HepG2 (cell line): ENCODE measurements around the gene KLF13. TPM values are rescaled to one million over a fixed set of nuclear protein-coding genes. Genes with fewer than 3 reads are reported as not detected.

Experiments used
- AGO1 ChIP-seq: fragments of 200-400 bp; formaldehyde crosslinking; IDR thresholded peaks from 2 replicates; pipeline ENCODE4 v1.6.1; 2017; ENCODE audit warnings: mild to moderate bottlenecking, low read depth, low read length, moderate library complexity; ENCODE audit not compliant: poor library complexity, severe bottlenecking
- ARHGAP35 ChIP-seq: sonication (generic); formaldehyde crosslinking; IDR thresholded peaks from 2 replicates; pipeline ENCODE4 v1.9.0; 2022; ENCODE audit warnings: mild to moderate bottlenecking, inconsistent platforms, moderate library complexity, missing genetic modification reagents, borderline replicate concordance
- ATF7 ChIP-seq, 2 experiments: fragments of 450-650 bp in 1 of 2; sonication (generic) in 1 of 2; formaldehyde crosslinking in 1 of 2; IDR thresholded peaks; 2 replicates each; pipeline versions ENCODE4 v1.4.0 to v1.6.1; 2016 to 2020; ENCODE audit warnings: antibody characterized with exemption in 1 of 2, mild to moderate bottlenecking in 1 of 2, missing genetic modification reagents in 1 of 2
- CHCHD3 ChIP-seq: sonication (generic); formaldehyde crosslinking; IDR thresholded peaks from 2 replicates; pipeline ENCODE4 v1.8.0; 2022; ENCODE audit warnings: mild to moderate bottlenecking, missing genetic modification reagents, moderate library complexity
- EP300 ChIP-seq, 3 experiments: sonication (generic) in 1 of 3; formaldehyde crosslinking in 1 of 3; IDR thresholded peaks; 2 replicates each; pipeline versions ENCODE4 v1.5.1 to v1.6.1; 2011 to 2020; ENCODE audit warnings: low read depth in 2 of 3, low read length in 2 of 3, borderline replicate concordance in 1 of 3, improper control_type of control experiment in 1 of 3, mild to moderate bottlenecking in 1 of 3, missing genetic modification reagents in 1 of 3, moderate library complexity in 1 of 3
- GPN1 ChIP-seq: sonication (generic); formaldehyde crosslinking; IDR thresholded peaks from 2 replicates; pipeline ENCODE4 v1.5.1; 2020; ENCODE audit warnings: missing genetic modification reagents, borderline replicate concordance
- PLRG1 ChIP-seq: fragments of 450-650 bp; conservative IDR thresholded peaks from 2 replicates; pipeline ENCODE4 v1.6.1; 2016
- SUZ12 ChIP-seq: fragments of 150-350 bp; IDR thresholded peaks from 2 replicates; pipeline ENCODE4 v1.6.1; 2014; ENCODE audit warnings: low read depth, low read length
- TARDBP ChIP-seq: sonication (generic); formaldehyde crosslinking; IDR thresholded peaks from 2 replicates; pipeline ENCODE4 v1.8.0; 2022; ENCODE audit warnings: mild to moderate bottlenecking, missing genetic modification reagents
- YEATS2 ChIP-seq: sonication (generic); formaldehyde crosslinking; IDR thresholded peaks from 2 replicates; pipeline ENCODE4 v1.4.0; 2020; ENCODE audit warnings: missing genetic modification reagents, borderline replicate concordance
- YY1 ChIP-seq: IDR thresholded peaks from 2 replicates; pipeline ENCODE4 v1.6.1; 2011; ENCODE audit warnings: low read length, low read depth, moderate library complexity, mild to moderate bottlenecking; ENCODE audit not compliant: insufficient read depth, insufficient replicate concordance
- ZBTB7B ChIP-seq: sonication (generic); formaldehyde crosslinking; IDR thresholded peaks from 2 replicates; pipeline ENCODE4 v1.4.0; 2020; ENCODE audit warnings: missing genetic modification reagents
- ZFP37 ChIP-seq: sonication (generic); formaldehyde crosslinking; IDR thresholded peaks from 2 replicates; pipeline ENCODE4 v1.4.0; 2020; ENCODE audit warnings: missing genetic modification reagents, borderline replicate concordance
- ZNF331 ChIP-seq: sonication (generic); formaldehyde crosslinking; IDR thresholded peaks from 2 replicates; pipeline ENCODE4 v1.4.0; 2020; ENCODE audit warnings: missing genetic modification reagents
- ZNF549 ChIP-seq: sonication (generic); formaldehyde crosslinking; IDR thresholded peaks from 2 replicates; pipeline ENCODE4 v1.5.0; 2020; ENCODE audit warnings: missing genetic modification reagents
- ZNF605 ChIP-seq: sonication (generic); formaldehyde crosslinking; IDR thresholded peaks from 2 replicates; pipeline ENCODE4 v1.8.0; 2022; ENCODE audit warnings: mild to moderate bottlenecking, missing genetic modification reagents
- ZNF737 ChIP-seq: sonication (generic); formaldehyde crosslinking; IDR thresholded peaks from 2 replicates; pipeline ENCODE4 v1.5.0; 2020; ENCODE audit warnings: missing genetic modification reagents, mild to moderate bottlenecking, borderline replicate concordance
- polyA plus RNA-seq, 8 experiments: library from polyadenylated mRNA; depleted of rRNA in 3 of 8; stranded (reverse) in 7 of 8; unstranded in 1 of 8; fragments of >200 nt; fragmentation: Illumina TruSeq in 4 of 8; extraction: Trizol in 4 of 8; gene quantifications; 2 replicates each; pipeline versions ENCODE4 v1.2.1 to v1.2.3, GENCODE V29; 2011 to 2016; ENCODE audit warnings: low read depth in 4 of 8, missing spikeins in 1 of 8, mixed read lengths in 1 of 8; ENCODE audit not compliant: insufficient read depth in 1 of 8
- total RNA-seq, 5 experiments: library from RNA; depleted of rRNA; stranded (reverse); fragments of >200 nt; fragmentation: Illumina TruSeq; extraction: Trizol; gene quantifications; 2 replicates each; pipeline ENCODE4 v1.2.3, GENCODE V29; 2016; ENCODE audit warnings: low read depth in 1 of 5
- TF ChIP-seq, protein P1 (sequence below): sonication (generic); formaldehyde crosslinking; IDR thresholded peaks from 2 replicates; pipeline ENCODE4 v1.5.0; 2020; ENCODE audit warnings: mild to moderate bottlenecking, missing genetic modification reagents
- TF ChIP-seq, protein P2 (sequence below): sonication (generic); formaldehyde crosslinking; IDR thresholded peaks from 2 replicates; pipeline ENCODE4 v1.4.0; 2020; ENCODE audit warnings: missing genetic modification reagents, borderline replicate concordance
- TF ChIP-seq, protein P3 (sequence below): sonication (generic); formaldehyde crosslinking; IDR thresholded peaks from 2 replicates; pipeline ENCODE4 v1.4.0; 2020; ENCODE audit warnings: low read depth, mild to moderate bottlenecking, missing genetic modification reagents

The KLF13 gene
- total and polyA plus RNA-seq, 2 of the 13 experiments (the other 11 are each of a cell fraction or from before 2014, with no cell fraction given), result 16.8 to 25.1 TPM

DNA sequence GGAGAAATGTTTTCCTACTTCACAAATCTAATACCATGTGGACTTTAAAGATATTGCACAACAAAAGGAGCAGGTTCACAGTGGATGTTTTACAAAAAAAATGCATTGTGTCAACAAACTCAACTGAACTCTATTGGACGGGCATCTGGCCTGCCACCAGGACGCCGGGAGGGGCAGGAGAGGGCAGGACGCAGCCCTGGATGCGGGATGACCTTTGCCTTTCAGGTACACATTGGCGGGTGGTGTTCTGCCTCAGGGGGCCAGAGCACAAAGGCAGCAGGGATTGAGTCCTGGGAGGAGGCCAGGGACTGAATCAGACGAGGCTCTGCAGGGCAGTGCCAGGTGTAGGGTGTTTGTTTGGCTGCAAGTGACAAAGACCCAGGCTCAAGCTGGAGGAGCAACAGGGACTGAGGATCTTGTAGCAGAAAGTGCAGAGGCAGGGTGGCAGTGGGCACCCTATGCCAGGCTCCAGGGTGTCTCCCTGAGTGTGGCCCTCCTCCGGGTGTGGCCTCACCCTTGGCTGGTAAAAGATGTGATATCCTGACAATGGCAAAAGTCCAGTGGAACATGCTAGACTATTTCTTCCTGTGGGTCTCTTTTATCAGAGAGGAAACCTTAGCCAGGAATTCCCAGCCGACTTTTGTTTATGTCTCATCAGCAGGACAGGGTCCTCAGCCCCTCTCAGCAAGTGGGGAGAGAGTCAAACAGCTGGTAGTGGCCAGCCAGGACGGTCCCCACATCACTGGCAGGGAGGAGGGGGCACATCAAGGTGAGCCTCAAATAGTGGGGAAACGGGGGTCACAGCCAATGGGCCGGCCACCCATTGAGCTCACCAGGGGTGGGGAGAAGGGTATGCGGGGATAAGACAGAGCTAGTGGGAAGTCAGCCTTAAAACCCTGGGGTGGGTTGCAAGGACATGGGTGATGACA lies 29.7 kb upstream of the KLF13 start (continued):
- TF ChIP-seq, protein P1, sequence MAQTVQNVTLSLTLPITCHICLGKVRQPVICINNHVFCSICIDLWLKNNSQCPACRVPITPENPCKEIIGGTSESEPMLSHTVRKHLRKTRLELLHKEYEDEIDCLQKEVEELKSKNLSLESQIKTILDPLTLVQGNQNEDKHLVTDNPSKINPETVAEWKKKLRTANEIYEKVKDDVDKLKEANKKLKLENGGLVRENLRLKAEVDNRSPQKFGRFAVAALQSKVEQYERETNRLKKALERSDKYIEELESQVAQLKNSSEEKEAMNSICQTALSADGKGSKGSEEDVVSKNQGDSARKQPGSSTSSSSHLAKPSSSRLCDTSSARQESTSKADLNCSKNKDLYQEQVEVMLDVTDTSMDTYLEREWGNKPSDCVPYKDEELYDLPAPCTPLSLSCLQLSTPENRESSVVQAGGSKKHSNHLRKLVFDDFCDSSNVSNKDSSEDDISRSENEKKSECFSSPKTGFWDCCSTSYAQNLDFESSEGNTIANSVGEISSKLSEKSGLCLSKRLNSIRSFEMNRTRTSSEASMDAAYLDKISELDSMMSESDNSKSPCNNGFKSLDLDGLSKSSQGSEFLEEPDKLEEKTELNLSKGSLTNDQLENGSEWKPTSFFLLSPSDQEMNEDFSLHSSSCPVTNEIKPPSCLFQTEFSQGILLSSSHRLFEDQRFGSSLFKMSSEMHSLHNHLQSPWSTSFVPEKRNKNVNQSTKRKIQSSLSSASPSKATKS, result no peak
- TF ChIP-seq ZNF549 (CRISPR knock-in tag), result no peak
- no peak for TF ChIP-seq AGO1
- peak; percentile 47; the same call in 1 of the 2 replicates for TF ChIP-seq YEATS2 (CRISPR knock-in tag)
- TF ChIP-seq SUZ12, result no peak
- TF ChIP-seq EP300 (IDR thresholded peaks at IDR 0.05; ENCODE audit: low read depth in 2 of 2, low read length in 2 of 2), result peak; percentile 78 to 91; a peak in 3 of 4 replicates
- peak; percentile 85 for TF ChIP-seq EP300 (CRISPR knock-in tag; IDR thresholded peaks at IDR 0.05; ENCODE audit: borderline replicate concordance)
- TF ChIP-seq ZFP37 (CRISPR knock-in tag), result peak; percentile 32; the same call in 1 of the 2 replicates
- TF ChIP-seq, protein P2, sequence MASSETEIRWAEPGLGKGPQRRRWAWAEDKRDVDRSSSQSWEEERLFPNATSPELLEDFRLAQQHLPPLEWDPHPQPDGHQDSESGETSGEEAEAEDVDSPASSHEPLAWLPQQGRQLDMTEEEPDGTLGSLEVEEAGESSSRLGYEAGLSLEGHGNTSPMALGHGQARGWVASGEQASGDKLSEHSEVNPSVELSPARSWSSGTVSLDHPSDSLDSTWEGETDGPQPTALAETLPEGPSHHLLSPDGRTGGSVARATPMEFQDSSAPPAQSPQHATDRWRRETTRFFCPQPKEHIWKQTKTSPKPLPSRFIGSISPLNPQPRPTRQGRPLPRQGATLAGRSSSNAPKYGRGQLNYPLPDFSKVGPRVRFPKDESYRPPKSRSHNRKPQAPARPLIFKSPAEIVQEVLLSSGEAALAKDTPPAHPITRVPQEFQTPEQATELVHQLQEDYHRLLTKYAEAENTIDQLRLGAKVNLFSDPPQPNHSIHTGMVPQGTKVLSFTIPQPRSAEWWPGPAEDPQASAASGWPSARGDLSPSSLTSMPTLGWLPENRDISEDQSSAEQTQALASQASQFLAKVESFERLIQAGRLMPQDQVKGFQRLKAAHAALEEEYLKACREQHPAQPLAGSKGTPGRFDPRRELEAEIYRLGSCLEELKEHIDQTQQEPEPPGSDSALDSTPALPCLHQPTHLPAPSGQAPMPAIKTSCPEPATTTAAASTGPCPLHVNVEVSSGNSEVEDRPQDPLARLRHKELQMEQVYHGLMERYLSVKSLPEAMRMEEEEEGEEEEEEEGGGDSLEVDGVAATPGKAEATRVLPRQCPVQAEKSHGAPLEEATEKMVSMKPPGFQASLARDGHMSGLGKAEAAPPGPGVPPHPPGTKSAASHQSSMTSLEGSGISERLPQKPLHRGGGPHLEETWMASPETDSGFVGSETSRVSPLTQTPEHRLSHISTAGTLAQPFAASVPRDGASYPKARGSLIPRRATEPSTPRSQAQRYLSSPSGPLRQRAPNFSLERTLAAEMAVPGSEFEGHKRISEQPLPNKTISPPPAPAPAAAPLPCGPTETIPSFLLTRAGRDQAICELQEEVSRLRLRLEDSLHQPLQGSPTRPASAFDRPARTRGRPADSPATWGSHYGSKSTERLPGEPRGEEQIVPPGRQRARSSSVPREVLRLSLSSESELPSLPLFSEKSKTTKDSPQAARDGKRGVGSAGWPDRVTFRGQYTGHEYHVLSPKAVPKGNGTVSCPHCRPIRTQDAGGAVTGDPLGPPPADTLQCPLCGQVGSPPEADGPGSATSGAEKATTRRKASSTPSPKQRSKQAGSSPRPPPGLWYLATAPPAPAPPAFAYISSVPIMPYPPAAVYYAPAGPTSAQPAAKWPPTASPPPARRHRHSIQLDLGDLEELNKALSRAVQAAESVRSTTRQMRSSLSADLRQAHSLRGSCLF (CRISPR knock-in tag), result no peak
- peak; percentile 91 for TF ChIP-seq TARDBP (CRISPR knock-in tag)
- TF ChIP-seq ZNF331, result peak; percentile 99
- no peak for TF ChIP-seq GPN1 (CRISPR knock-in tag)
- no peak for TF ChIP-seq ZNF737 (CRISPR knock-in tag)
- TF ChIP-seq, protein P3, sequence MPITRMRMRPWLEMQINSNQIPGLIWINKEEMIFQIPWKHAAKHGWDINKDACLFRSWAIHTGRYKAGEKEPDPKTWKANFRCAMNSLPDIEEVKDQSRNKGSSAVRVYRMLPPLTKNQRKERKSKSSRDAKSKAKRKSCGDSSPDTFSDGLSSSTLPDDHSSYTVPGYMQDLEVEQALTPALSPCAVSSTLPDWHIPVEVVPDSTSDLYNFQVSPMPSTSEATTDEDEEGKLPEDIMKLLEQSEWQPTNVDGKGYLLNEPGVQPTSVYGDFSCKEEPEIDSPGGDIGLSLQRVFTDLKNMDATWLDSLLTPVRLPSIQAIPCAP (CRISPR knock-in tag), result no peak
- peak; percentile 74; the same call in 1 of the 2 replicates for TF ChIP-seq ZNF605
- no peak for TF ChIP-seq CHCHD3 (CRISPR knock-in tag)
- TF ChIP-seq YY1, result peak; percentile 55
- peak; percentile 94 for TF ChIP-seq ZBTB7B (CRISPR knock-in tag)
- no peak for TF ChIP-seq PLRG1
- no peak for TF ChIP-seq ARHGAP35 (CRISPR knock-in tag)
- TF ChIP-seq ATF7 (IDR thresholded peaks at IDR 0.05), result no peak
- peak; percentile 72 for TF ChIP-seq ATF7 (CRISPR knock-in tag; IDR thresholded peaks at IDR 0.05)
